ENCODE data around the gene LILRB5.

DNA sequence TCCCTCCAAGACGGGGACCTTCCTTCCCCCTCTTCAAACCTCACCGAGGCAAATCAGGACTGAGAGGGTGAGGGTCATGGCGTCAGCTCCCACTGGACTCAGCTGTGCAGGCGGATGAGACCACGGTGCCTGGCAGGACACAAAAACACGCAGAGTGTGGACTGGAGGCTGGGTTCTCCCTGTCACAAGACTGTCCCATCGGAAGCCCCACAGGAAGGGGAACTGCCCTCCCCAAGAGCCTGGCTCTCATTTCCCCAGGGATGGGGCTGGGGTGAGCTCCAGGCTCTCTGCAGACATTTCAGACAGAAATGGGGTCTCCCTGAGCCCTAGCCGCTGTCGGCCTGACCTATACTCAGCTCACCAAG is at the start of gene LILRB5:
- TF ChIP-seq, protein P1, sequence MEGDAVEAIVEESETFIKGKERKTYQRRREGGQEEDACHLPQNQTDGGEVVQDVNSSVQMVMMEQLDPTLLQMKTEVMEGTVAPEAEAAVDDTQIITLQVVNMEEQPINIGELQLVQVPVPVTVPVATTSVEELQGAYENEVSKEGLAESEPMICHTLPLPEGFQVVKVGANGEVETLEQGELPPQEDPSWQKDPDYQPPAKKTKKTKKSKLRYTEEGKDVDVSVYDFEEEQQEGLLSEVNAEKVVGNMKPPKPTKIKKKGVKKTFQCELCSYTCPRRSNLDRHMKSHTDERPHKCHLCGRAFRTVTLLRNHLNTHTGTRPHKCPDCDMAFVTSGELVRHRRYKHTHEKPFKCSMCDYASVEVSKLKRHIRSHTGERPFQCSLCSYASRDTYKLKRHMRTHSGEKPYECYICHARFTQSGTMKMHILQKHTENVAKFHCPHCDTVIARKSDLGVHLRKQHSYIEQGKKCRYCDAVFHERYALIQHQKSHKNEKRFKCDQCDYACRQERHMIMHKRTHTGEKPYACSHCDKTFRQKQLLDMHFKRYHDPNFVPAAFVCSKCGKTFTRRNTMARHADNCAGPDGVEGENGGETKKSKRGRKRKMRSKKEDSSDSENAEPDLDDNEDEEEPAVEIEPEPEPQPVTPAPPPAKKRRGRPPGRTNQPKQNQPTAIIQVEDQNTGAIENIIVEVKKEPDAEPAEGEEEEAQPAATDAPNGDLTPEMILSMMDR (IDR thresholded peaks at IDR 0.05) = no peak
- no peak for TF ChIP-seq POLR2A (IDR thresholded peaks at IDR 0.05)

Data from body of pancreas (tissue), 4 donors.